ENCODE measurements around the gene CST2.
"Not testable (repeated sequence)": the region's sequence is repeated elsewhere in the genome, so short reads cannot be mapped to it uniquely, and the experiment has no call there.

CST2 gene

DNA sequence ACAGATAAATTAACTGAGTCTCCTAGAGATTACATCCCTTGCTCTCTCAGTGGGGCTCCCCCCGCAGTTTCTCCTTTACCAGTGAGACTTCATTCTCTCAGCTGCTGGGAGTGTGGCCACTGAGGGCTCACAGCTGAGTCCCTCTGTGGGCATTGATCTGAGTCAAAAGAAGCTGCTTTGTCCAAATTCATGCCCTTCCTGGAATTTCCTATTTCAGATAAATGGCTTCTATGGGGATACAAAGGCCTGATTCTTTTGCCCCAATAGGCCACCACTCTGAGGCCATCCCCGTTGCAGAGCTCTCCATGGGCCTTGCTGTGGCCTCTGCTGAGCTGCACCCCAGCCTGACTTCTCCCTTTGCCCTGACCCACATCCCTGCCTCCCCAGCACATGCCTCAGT lies 43.0 kb upstream of the CST2 start:
- no peak overlapping the region for H3K4me3 ChIP-seq (ENCODE audit: low read depth, low read length)
- in situ Hi-C loops (cut with HindIII; ENCODE audit: low sequenced_read_pairs) = no loop called here
- no peak for DNase-seq (ENCODE audit: low read depth, low spot score)
- TF ChIP-seq CTCF (IDR thresholded peaks at IDR 0.05; ENCODE audit: low read depth, low read length) = no peak

GRCh38 chr20:23868321-23868720 lies 41.8 kb upstream of the CST2 start:
- TF ChIP-seq CTCF (IDR thresholded peaks at IDR 0.05; ENCODE audit: low read depth, low read length) = no peak
- in situ Hi-C loops (cut with HindIII; ENCODE audit: low sequenced_read_pairs) = no loop called here
- H3K4me3 ChIP-seq (ENCODE audit: low read depth, low read length) = no peak overlapping the region
- DNase-seq (ENCODE audit: low read depth, low spot score) = no peak

DNA sequence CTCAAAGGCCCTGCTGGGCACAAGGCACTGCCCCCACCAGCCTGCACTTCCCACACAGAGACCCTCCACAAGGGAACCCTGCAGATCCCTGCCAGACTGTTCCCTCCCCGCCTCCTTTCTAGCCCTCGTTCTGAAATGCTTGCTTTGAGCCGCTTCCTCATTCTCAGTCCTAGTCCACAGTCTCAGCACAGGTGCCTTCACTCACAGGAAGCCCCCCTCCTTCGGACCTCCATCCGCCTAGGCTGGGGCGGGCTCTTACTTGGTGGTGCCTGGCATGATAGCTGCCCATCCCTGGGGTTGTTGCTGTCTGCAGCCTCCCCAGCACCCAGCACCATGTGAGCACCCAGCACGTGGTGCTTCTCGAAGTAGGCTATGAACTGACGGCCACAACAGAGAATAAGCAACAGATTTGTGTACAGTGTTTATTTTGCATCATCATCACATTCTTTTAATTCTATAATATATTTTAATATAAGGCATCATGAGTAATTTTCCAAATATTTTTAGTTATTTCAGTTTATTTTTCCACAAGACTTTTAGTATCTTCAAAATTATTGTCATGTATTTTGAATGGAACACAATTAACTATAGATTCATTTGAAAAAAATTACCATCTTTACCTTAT lies 40.7 kb upstream of the CST2 start:
- in situ Hi-C loops (cut with HindIII; ENCODE audit: low sequenced_read_pairs) = no loop called here
- H3K4me3 ChIP-seq (ENCODE audit: low read depth, low read length) = no peak overlapping the region
- TF ChIP-seq CTCF (IDR thresholded peaks at IDR 0.05; ENCODE audit: low read depth, low read length) = no peak
- DNase-seq (ENCODE audit: low read depth, low spot score) = no peak

DNA sequence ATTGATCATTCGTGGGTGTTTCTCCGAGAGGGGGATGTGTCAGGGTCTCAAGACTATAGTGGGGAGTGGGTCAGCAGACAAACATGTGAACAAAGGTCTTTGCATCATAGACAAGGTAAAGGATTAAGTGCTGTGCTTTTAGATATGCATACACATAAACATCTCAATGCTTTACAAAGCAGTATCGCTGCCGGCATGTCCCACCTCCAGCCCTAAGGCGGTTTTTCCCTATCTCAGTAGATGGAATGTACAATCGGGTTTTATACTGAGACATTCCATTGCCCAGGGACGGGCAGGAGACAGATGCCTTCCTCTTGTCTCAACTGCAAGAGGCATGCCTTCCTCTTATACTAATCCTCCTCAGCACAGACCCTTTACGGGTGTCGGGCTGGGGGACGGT lies 34.2 kb upstream of the CST2 start:
- in situ Hi-C loops (cut with HindIII; ENCODE audit: low sequenced_read_pairs); H3K4me3 ChIP-seq (ENCODE audit: low read depth, low read length); DNase-seq (ENCODE audit: low read depth, low spot score): not testable (repeated sequence)

DNA sequence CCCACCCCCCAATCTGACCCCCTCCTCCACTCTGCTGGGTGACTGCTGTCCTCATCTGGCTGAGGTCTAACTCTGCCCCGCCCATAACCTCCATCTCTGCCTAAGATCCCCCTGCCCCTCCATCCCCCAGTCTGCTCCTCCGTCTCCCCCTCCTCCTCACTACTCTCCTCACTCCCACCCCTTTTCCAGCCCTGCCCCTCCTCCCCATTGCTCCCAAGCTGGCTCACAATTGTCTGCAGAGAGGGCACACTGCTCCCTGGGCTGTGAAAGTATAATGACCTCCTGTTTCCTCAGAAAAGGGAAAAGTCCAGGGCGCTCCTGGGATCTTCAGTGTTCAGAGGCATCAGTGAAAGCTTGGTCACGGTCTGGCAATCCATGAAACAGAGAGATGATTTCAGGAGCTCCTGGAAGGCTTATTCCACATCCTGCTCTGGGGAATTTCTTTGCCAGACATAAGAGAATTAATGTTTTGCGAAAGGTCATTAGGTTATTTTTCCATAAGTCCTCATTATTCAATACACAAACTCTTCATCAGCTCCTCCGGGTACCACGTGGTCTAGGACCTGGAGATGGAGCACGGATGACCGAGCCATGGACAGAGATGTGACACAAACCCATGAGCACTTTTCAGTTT lies 31.6 kb upstream of the CST2 start:
- no peak overlapping the region for H3K4me3 ChIP-seq (ENCODE audit: low read depth, low read length)
- no peak for TF ChIP-seq CTCF (IDR thresholded peaks at IDR 0.05; ENCODE audit: low read depth, low read length)
- in situ Hi-C loops (cut with HindIII; ENCODE audit: low sequenced_read_pairs) = no loop called here
- no peak for DNase-seq (ENCODE audit: low read depth, low spot score)

- in situ Hi-C loops (cut with HindIII; ENCODE audit: low sequenced_read_pairs) = no loop called here
- H3K4me3 ChIP-seq (ENCODE audit: low read depth, low read length) = no peak overlapping the region
- no peak for DNase-seq (ENCODE audit: low read depth, low spot score)
- TF ChIP-seq CTCF (IDR thresholded peaks at IDR 0.05; ENCODE audit: low read depth, low read length) = no peak
Measured at GRCh38 chr20:23856736-23857135, 30.2 kb upstream of the CST2 start.

DNA sequence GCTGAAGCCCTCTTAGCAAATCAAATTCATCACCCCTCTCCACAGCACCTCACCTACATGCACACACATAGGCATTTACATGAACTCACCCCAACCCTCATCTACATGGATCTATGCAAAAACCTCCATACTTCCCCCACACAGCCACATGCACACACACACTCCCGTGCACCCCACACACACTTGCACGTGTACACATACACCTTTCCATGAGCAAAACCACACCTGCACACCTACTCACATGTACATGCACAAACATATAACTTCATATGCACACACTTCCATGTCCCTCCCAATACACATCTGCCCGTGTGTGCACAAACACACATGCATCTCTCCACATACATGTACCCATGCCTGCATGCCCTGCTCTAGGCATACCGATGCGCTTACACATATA lies 29.7 kb upstream of the CST2 start:
- DNase-seq (ENCODE audit: low read depth, low spot score) = no peak
- no peak for TF ChIP-seq CTCF (IDR thresholded peaks at IDR 0.05; ENCODE audit: low read depth, low read length)
- no peak overlapping the region for H3K4me3 ChIP-seq (ENCODE audit: low read depth, low read length)
- in situ Hi-C loops (cut with HindIII; ENCODE audit: low sequenced_read_pairs) = no loop called here
